HG02970 (cell line): ENCODE measurements around the gene BAHD1.

Experiments
- ATAC-seq: cut with Tn5 transposase; IDR thresholded peaks from one replicate; pipeline ENCODE4 v1.9.1; 2021; ENCODE audit warnings: mild to moderate bottlenecking, moderate library complexity, moderate number of reproducible peaks; ENCODE audit not compliant: unreplicated experiment, low FRiP score

Gene BAHD1

DNA sequence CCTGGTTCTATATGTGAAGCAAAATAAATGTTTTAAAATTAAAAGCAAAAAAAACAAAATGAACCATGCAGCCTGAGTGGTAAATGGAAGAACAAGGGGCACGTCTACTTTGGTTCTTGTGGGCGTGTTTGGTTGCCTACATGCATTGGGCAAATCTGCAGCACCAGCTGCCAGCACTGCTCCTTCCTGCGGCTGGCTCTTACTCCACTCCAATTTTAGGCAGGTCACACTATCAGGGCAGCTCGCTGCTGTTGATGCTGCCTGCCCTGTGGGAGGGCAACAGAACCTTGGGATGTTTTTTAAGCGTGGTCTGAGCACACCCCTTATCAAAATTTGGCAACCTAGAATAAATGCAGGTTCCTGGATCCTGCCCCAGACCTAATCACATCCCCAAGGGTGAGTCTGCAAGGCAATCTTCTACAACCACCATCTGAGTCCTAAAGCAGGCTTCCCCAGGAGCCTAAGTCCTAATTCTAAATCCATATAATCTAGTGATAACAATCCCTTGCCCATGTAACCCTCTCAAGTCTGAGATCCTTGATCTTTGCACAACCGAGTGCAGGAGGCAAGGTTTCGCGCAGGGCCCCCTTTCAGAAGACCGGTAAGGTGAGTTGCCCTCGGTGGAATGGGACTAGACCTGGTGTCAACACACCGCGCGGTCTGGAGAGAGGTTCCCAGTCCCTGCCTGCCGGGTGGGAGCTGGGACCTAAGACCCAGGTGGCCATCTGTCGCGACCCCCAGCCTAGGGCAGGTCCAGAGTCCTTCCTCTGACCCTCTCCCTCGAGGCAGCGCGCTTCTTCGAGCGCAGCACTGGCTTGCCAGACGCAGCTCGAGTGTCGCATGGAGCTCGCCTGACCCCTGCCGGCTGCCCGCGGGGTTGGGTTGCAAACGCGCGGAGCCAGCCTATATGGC is 19.3 kb upstream of the BAHD1 start:
- no peak for ATAC-seq

DNA sequence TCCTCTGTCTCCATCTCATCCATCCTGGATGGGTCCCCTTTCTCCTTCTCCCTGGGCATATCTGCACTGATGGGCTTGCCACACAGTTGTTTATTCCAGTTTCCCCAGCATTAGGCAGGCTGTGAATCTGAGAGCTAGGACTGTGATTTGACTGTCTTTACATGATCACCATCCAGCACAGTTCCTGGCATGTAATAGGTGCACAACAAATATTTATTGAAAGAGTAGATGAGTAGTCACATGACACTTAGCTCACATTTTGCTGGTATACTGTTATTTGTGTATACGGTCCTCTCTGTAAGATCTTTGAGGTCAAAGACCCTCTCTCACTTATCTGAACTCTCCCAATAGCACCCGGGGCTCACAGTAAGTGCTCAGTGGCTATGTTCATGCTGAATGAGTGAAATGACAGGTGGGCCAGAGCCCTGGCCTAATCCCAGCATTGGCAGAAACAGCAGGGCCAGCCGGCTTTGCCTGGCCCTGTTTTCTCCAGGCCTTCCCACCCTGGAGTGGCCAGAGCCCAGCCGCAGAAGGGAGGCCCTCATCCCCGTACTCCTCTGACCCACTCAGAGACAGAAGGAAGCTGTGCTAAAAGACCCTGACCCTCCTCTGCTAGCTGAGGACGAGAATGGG is 16.2 kb upstream of the BAHD1 start:
- ATAC-seq, result no peak

DNA sequence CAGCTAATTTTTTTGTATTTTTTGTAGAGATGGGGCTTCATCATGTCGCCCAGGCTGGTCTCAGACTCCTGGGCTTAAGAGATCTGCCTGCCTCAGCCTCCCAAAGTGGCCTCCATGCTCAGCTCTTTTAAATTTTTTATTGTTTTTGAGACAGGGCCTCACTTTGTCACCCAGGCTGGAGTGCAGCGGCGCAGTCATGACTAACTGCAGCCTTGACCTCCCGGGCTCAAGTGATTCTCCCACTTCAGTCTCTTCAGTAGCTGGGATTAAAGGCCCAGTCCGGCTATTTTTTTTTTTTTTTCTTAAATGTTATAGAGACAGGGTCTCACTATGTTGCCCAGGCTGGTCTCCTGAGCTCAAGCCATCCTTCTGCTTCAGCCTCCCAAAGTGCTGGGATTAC is 15.1 kb upstream of the BAHD1 start:
- ATAC-seq, result no peak

DNA sequence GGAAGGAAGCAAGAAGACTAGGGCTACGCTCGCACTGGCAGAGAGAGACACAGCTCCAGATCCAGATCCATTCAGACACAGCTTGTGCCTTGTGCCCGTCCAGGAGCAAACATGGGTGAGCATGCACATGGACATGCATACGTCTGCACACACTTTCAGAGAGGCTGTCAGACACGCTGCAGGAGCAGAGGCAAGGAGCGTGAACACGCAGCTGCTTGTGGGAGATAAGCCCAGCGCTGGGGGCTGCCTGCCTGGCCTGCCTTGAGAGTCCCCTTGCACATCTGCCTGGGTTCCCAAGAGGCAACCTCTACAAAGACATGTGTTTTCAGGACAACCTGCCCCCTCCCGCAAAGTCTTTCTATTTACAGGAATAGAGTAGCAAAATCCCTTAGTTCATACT is 13.6 kb upstream of the BAHD1 start:
- no peak for ATAC-seq

DNA sequence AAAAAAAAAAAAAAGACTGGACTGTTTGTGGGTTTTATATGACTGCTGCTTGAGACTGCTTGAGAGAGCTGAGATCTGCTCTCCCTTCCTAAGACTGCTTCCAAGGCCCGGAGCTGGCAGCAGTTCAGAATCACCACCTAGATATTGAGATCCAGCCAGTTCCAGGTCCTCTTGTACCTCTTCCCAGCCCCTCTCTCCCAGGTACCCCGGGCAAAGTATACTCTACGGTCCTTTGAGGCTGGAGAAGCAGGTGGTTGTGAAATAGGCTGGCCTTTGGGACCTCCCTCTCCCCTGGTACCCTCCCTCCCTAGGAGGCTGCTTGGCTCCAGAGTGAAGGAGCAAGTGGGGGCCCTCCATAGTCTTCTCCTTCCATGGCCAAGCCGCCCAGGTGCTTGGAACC is 12.6 kb upstream of the BAHD1 start:
- ATAC-seq, result no peak

DNA sequence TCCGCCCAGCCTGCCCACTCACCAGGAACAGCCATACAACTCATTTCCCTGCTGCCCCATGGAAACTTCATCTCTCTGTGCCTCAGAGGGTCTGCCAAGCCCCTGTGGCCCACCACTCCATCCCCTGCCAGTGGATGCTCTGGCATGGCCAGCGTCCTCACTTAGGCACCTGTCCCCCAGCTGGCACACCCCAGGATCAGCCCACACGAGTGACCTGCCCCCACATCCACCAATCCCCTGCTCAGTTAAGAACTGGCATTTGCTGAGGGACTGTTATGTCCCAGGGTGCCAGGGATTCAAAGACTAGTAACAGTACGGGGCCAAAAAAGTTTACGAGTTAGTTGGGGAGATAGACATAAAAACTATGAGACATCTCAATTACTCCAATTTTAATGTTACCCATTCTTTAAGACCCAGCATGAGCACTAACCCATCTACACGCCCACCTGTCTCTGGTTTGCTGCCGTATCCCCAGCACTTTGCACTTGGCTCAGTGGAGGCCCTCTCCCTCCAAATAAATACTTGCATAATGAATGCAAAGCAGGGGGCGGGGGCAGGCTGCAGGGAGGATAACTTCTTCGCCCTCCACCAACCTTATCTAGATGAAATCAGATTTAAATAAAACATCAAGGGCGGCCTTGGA is 11.6 kb upstream of the BAHD1 start:
- ATAC-seq, result no peak

DNA sequence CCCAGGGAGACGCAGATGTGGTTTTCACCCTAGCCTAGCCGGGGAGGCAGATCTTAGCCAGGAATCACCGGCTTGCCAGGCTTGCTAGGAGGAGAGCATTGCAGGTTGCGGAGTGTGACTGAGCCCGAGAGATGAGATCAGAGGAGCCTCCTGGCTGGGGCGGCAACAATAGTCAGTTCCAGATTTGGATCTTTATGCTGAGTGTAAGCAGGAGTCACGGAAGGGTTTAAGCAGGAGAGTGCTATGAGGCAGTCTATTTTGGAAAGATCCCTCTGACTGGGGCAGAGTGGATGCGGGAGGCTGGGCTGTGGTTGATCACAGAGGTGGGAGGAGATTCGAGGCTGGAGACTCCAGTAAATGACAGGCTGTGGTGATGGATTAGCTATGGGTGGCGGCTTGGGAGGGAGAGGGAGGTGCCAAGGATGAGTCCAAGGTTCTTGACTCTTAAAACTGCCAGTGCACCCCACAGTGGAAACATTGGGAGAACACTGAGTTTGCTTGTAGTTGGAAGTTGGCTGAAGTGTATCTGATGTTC is 10.4 kb upstream of the BAHD1 start:
- no peak for ATAC-seq

DNA sequence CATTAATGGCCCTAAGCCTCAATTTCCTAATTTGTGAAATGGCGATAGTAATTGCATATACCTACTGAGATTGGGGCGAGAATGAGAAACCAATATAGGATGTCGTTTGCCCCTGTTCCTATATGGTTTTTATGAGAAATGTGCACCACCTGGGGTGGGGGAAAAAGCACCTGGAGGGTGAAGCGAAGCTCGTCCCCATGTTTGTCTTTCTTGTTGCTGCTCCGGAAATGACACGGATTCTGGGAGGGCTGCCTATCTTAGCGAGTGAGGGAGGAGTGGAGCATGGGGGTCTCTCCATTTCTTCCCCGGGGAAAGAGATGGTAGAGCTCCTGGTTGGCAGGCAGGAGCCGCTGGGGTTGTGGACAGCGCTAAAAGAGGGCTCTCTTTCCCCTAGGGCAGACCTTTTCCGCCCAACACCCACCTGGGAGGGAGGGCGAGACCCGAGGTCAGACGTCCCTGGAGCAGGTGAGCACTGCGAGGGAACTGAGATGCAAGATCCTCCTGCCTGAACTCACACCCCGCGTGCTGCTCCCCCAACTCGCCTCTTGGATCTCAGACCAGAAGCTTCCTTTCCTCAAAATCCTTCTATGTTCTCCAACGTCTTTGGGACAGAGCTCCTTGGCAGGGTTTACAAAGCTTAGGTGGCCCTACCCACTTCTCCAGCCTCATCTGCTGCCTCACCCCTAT is 5.6 kb upstream of the BAHD1 start:
- ATAC-seq, result no peak

DNA sequence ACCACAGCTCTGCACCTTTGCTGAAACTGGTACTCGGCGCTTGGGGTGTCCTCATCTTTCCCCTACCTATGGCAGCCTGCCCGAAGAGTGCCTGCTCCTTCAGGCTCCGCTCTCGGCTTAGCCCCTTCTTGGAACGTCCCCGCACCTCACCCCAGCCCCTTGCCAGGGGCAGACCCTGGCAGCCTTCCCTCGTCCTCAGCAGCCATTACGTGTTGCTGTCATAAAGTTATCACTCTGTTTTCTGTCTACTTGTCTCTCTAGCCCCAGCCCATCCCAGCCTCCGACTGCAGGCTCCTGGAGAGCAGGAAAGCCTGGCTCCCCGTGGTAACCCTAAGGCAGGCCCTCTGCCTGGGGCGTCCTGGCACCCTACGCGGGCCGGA is 5.1 kb upstream of the BAHD1 start:
- no peak for ATAC-seq

DNA sequence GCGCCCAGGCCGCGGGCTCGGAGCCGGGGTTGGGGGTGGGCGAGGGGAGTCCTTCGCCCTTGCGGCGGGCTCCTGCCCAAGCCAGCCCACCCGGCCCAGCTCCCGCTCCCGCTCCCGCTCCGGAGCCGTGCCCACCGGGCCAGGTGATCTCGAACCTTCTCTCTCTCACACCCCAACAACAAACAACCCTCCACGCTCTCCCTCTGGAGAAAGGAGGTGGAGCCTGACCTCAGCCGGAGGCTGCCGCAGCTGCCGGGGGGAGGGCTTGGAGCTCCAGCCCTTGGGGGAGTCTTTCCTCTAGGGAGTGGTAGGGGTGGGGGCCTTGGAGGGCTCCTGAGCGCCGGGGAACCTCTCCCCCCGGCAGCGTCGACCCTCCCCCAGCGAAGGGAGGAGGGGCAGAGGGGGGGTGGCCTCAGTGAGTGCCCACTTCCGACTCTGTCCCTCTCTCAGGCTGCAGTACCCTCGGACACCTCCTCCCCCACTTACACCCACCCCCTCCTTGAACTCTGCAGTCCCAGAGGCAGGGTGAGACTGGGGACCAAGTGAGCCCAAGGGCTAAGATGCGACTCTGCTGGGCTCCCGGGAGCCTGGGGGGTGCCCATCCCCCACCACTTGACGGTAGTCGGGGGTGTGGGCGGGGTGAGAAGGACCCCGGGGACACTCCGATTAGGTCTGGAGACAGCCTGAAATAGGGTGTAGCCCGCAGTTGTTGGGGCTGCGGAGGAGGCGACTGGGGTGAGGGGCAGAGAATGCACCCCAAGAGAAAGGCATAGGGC is 4.4 kb upstream of the BAHD1 start:
- no peak for ATAC-seq

DNA sequence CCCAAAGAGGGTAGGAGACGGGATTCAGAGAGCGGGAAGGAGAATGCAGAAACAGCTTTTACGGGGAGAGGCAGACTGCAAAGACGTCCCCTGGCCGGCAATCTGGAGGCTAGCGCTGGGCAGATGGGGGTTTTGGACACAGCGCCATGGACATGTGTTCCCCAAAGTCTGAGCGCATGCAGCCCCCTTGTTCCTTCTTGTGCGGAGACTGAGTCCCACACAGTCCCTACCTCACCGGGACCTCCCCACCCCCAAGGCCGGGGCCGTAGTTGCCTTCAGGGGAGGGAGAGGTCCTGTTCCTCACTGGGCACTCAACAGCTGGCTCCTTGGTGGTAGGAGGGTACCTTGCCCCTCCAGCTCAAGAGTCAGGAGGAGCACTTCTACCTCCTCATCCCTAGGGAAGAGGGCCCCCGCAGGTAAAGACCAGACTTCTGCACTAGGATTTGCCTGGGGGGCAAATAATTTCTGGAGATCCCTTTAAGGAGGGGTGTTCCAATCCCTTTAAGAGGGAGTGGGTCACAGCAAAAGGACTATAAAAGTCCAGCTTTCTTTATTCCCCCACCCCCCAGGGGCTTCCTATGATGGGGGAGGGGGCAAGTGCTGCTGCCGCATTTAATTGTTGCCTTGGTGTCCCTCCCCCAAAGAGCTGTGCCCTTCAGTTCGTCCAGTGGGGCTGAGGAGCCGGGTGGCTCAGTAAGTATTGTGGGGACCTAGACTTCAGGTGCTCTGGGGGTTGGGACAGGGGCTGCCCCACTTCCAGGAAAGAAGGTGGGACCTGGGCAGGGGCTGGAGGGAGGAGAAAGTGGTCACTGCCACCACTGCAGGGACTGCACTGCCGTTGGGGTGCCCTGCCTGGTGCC is 3.6 kb upstream of the BAHD1 start:
- no peak for ATAC-seq

DNA sequence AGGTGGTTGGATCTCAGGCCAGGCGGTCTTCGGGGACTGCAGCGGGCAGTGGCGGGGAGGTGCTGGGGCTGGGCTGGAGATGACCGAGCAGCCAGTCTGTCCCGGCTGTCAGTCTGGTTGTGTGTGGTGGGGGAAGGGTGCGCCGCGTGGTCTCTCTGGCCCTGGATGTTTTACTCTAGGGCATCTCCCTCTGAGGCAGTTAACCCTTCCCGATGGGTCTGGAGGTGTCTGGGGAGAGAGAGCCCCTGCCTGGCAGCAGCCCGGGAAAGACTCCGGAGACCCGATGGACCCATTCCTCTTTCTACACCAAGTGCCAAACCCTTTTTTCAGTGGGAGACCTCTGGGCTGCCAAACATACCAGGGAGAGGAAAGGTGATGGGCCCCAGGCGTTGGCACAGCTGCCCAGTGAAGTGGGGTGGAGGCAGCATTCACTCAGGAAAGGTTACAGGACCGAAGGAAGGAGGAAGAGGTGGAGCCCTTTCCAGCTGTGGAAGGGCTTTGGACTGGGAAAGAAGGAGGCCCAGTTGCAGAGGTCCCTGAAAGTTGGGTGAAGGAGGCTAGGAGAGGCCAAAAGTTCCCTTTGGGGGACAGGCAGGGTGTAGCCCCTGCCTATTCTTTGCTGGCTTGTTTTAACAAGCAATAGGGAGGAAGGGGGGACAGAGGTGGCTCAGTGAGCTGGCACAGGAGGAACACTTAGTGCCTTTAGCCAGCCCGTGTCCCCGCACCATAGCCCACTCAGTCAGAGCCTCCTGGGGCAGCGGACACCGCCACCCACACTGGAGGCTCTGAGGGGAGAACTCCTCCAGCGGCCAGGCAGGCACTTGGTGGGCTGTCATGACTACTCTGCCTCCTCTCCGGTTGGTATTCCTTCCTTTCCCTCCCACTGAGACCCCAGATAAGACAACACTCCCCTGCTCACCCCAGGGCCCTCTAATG is 2.7 kb upstream of the BAHD1 start:
- no peak for ATAC-seq

DNA sequence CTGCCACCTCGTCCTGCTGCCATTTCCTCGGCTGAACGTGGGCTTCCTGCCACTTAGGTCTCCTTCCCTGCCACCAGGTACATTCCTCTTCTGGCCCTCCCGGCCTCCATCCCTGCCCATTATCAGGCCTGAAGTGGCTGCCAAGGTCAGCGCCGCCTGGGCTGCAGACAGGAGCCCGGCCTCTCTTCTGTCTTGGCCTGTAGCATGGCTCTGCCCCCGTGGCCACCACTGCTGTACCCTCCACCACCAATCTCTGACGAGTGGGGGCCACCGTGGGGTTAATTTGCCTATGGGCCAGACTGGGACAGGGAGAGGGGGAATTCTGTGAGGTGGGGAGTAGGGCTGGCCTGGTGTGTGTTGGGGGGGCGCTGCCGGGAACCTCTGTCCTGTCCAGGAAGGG is 2.0 kb upstream of the BAHD1 start:
- ATAC-seq, result no peak

DNA sequence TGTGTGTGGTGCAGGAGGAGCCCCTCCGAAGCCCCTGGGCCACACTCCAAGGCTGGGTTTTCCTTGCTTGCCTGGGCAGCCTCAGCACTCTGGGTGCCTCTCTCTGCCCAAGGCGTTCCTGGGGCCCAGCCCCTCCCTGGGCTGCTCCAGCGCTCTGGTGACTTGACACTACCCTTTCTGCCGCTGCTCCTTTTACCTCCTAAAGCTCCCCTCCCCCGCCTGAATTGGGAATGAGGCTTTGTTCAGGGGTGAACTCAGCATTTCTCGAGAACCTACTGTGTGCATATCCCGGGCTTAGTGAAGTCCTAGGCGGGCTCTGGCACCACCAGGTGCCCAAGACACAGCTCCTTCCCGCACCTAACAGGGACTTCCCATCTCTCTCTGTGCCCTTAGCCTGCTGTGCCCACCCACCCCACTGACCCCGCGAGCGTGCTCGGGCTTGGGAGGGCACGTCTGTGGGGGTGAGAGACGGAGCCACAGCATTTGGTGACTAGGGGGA is 1.2 kb upstream of the BAHD1 start:
- no peak for ATAC-seq

DNA sequence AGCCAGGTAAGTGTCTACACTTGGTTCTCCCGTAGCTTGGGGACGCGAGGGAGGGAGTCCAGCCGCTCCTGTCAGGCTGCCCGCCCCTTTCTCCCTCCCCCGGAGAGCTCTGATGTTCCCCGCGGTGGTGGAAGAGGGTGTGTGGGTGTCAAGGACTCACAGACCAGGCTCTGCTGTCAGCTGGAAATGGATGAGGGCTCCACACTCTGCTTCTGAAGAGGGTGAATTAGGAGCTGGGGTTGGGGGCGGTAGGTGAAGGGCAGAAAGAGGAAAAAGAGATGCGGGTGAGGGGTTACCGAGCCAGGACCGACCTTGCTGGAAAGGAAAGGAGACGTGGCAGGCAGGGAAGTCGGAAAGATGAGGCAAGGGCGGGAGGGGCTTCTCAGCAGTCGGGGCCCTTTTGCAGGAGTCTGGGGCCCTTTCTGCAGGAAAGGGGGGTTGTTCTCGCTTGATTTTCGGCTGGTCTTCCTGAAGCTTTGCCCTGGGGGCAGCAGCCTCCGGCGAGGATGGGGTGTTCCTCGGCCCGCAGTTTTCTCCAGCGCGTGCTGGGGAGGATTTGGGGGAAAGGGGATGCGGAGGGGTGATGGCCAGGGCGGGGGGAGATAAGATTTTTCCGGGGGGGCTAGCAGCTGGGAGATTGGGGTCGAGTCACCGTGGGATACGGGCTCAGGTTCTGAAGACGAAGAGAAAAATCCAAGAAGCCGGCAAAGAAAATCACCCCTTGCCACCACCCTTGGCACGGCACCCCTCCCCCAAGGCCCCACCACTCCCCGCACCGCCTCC is 602 bp upstream of the BAHD1 start:
- no peak for ATAC-seq

DNA sequence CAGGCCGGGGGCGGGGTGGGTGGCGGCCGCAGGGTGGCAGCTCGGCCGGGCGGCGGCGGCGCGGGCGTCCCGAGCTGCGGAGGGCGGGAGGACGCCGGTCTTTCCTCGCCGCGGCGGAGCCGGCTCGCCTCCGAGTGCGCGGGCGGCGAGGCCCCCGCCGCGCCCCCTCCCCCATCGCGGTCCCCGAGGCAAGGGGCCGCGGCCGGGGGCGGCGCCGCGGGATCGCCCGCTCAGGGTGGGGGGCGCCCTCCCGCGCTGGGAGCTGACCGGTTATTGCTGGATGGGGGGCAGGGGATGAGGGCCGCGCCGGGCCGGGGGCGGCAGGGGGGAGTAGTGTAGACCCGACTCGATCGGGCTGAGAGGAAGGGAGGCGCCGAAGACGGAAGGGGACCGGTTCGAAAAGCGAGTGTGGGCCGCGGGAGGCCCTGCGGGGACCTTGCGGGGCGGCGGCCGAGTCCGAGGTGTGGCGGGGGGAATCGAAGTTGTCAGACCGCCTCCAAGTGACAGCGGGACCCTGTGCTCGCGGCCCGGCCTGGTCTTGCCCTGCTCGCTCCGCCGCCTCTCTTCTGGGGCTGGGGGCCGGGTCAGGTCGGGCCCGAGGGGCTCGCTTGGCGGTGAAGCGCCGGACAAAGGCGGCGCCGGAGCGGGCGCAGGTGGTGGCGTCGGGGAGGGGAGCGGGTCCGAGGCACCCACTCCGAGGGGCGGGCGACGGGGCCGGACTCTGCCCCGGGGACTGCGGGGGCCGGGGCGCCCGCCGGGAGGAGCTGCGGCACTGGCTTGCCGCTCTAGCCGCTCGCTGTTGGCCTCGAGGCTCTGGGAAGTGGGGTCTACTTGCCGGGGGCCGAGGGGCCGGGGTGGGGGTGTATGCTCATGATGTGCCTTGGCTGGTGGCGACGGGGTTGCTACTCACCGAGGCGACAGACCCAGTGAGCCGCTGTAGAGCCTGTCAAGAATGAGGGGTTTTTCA is 1.1 kb downstream of the BAHD1 start:
- no peak for ATAC-seq
